Left lung (tissue), 10 donors: ENCODE measurements around the gene PTP4A1. TPM values are rescaled to one million over a fixed set of nuclear protein-coding genes. Genes with fewer than 3 reads are reported as not detected.

ENCODE experiments used
- ATAC-seq: fragments of 200-7000 bp; cut with Tn5 transposase; one replicate; pipeline ENCODE4 v1.9.1; 2020; ENCODE audit warnings: moderate library complexity
- DNase-seq, 4 donors: peaks; one replicate each; pipeline ENCODE4 v3.0.0-alpha.2; 2013 to 2020
- H3K27ac ChIP-seq, 2 donors: fragments of 200-600 bp; sonication (generic) in 1 of 2; one replicate each; pipeline versions ENCODE4 v1.5.0 to v1.8.0; 2020 to 2021
- H3K27me3 ChIP-seq, 2 donors: fragments of 200-600 bp; sonication (generic) in 1 of 2; one replicate each; pipeline versions ENCODE4 v1.5.0 to v1.8.0; 2020 to 2021
- H3K36me3 ChIP-seq, 2 donors: fragments of 200-600 bp; sonication (generic) in 1 of 2; one replicate each; pipeline versions ENCODE4 v1.5.0 to v1.8.0; 2020 to 2021
- H3K4me1 ChIP-seq, 2 donors: fragments of 200-600 bp; one replicate each; pipeline ENCODE4 v1.8.0; 2021
- H3K4me3 ChIP-seq, 2 donors: fragments of 200-600 bp; sonication (generic) in 1 of 2; one replicate each; pipeline versions ENCODE4 v1.5.0 to v1.8.0; 2020 to 2021; ENCODE audit warnings: mild to moderate bottlenecking in 1 of 2
- H3K9me3 ChIP-seq, 2 donors: fragments of 200-600 bp; sonication (generic) in 1 of 2; one replicate each; pipeline versions ENCODE4 v1.5.0 to v1.8.0; 2020 to 2021
- intact Hi-C, 2 donors: fragments of 100-400 bp; cut with DNase I; formaldehyde crosslinking; loops; one replicate each; pipeline versions ENCODE4 v1.11.2 to v1.14.2; 2022
- polyA plus RNA-seq, 6 donors: library from polyadenylated mRNA; unstranded; fragments of 120-200 nt; gene quantifications; one replicate each; pipeline ENCODE4 v1.2.1, GENCODE V29; 2013; ENCODE audit not compliant: insufficient read length in 6 of 6
- total RNA-seq, 2 donors: library from RNA; stranded (reverse); fragmentation: NEBNext Ultra II Directional; extraction: Animal tissue kit (Norgen Biotek cat#: 25700); gene quantifications; one replicate each; pipeline ENCODE4 v1.2.1, GENCODE V29; 2021
- TF ChIP-seq, protein P1 (sequence below), 2 donors: fragments of 200-600 bp; sonication (generic) in 1 of 2; IDR thresholded peaks; one replicate each; pipeline versions ENCODE4 v1.5.0 to v1.8.0; 2021; ENCODE audit warnings: antibody characterized with exemption in 2 of 2
- donor health status: DM: no; HTN: yes; CAD: no.
- donor health status: DM: no; HTN: no; CAD: no.

The PTP4A1 gene
- total and polyA plus RNA-seq, 8 donors: 68.6 to 119 (median 81.9) TPM

DNA sequence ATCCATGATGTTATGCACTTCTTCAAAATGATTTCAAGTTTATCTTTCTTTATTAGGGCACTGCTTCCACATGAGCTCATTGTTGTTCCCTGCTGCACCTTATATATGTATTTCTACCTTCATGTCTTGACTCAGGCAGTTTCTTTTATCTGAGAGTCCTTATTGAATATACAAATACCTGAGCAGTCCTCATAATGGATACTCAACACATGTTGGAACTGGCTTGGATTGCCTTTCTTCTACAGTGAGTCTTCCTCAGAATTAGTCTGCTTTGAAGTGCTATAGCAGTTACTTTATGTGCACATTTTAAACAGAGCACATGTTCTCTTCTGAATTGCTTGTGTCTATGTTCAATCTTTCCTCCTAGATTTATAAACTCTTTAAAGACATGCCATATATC is 45.3 kb upstream of the PTP4A1 start:
- peaks cover 0 to 9% of the 10 kb centered on the region in 2 donors for H3K4me1 ChIP-seq
- H3K27ac ChIP-seq: no peak overlapping the region
- no peaks in the 10 kb centered on the region for H3K36me3 ChIP-seq
- ATAC-seq (no peak), DNase-seq (no peak)
- intact Hi-C loops: no loop called here
- no peaks in the 10 kb centered on the region for H3K9me3 ChIP-seq
- H3K4me3 ChIP-seq: no peak overlapping the region
- TF ChIP-seq, protein P1, sequence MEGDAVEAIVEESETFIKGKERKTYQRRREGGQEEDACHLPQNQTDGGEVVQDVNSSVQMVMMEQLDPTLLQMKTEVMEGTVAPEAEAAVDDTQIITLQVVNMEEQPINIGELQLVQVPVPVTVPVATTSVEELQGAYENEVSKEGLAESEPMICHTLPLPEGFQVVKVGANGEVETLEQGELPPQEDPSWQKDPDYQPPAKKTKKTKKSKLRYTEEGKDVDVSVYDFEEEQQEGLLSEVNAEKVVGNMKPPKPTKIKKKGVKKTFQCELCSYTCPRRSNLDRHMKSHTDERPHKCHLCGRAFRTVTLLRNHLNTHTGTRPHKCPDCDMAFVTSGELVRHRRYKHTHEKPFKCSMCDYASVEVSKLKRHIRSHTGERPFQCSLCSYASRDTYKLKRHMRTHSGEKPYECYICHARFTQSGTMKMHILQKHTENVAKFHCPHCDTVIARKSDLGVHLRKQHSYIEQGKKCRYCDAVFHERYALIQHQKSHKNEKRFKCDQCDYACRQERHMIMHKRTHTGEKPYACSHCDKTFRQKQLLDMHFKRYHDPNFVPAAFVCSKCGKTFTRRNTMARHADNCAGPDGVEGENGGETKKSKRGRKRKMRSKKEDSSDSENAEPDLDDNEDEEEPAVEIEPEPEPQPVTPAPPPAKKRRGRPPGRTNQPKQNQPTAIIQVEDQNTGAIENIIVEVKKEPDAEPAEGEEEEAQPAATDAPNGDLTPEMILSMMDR (IDR thresholded peaks at IDR 0.05): no peak
- H3K27me3 ChIP-seq: no peaks in the 10 kb centered on the region

DNA sequence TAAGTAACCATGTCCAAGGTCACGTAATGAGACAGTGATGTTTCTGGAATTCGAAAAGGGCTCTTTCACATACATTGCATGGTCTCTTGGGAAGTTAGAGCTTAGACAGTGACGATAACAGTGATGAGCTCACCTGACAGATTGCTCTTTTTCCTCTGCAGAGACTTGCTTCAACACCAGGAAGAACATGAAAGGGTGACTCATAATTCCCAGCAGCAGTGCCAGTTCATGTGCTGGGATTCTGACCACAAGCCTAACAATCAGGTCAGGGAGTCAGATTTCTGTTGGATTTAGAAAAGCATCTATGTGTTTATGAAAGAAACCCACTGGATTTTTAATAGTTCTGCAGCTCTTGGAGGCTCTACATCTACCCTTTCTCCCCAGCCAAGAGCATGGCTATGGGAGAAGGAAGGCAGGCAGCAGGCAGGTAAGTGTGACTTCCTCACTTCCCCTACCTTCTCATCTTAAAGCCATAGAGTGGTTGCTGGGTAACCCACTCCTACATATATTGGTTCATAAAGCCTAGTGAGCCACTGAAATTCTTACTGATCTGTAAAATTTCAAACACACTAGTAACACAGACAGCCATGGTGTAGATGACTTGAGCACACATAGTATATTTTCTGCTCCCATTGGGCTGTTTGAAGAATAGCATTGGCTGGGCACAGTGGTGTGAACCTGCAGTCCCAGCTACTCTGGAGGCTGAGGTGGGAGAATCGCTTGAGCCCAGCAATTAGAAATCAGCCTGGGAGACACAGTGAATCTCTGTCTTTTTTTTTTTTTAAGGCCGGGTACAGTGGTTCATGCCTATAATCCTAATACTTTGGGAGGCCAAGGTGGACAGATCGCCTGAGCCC is 44.4 kb upstream of the PTP4A1 start:
- Histone ChIP-seq H3K4me3 (no peak overlapping the region), H3K27ac (peak overlapping the region in 1 of 2 donors; percentile 30), H3K36me3 (no peaks in the 10 kb centered on the region), H3K4me1 (peaks cover 0 to 9% of the 10 kb centered on the region in 2 donors), H3K27me3 (no peaks in the 10 kb centered on the region), H3K9me3 (no peaks in the 10 kb centered on the region)
- intact Hi-C loops: no loop called here
- DNase-seq (peak in 1 of 4 donors; percentile 74), ATAC-seq (peak; percentile 90)
- TF ChIP-seq, protein P1 (IDR thresholded peaks at IDR 0.05): no peak

DNA sequence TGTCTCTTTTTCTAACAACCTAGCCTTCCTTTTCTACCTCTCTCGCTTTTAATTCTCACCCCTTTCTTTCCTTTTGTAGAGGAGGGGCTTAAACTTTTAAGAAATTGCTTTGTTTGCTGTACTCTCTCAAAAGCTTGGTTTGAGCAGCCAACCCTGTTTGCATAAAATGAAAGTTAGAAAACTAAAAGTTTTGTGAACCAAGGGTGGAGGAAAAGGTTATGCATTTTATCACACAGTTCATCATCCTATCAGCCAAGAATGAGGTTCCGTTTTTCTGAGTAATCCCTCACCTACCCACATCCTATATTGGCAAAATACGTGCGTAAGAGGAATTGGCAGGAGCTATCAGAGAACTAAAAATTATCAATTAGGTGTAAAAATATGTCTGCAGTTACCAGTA is 42.8 kb upstream of the PTP4A1 start:
- intact Hi-C loops: no loop called here
- H3K4me3 ChIP-seq: no peak overlapping the region
- H3K4me1 ChIP-seq: peaks cover 0 to 9% of the 10 kb centered on the region in 2 donors
- H3K27ac ChIP-seq: no peak overlapping the region
- H3K9me3 ChIP-seq: no peaks in the 10 kb centered on the region
- ATAC-seq: no peak
- no peak for DNase-seq
- H3K36me3 ChIP-seq: no peaks in the 10 kb centered on the region
- TF ChIP-seq, protein P1 (IDR thresholded peaks at IDR 0.05): no peak
- H3K27me3 ChIP-seq: no peaks in the 10 kb centered on the region

DNA sequence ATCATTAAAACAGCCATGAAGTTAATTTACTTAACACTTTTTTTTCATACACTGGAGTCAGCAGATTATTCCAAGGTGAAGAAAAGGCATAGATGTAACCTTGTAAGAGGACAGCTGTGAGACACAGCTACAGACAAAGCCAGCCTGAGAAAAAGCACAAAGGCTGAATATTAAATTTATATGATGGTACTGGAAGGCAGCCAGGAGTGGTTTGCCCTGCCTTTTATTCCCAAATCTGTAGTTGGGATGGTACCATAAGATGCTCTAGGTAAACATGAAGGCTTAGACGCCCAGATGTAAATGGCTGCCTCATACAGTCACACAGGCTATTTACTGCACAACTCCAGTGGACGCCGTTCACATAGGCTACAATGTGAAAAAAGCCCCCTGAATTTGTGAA is 42.1 kb upstream of the PTP4A1 start:
- Histone ChIP-seq H3K36me3 (no peaks in the 10 kb centered on the region), H3K4me3 (no peak overlapping the region), H3K4me1 (peaks cover 0 to 9% of the 10 kb centered on the region in 2 donors), H3K27me3 (no peaks in the 10 kb centered on the region), H3K9me3 (no peaks in the 10 kb centered on the region), H3K27ac (no peak overlapping the region)
- intact Hi-C loops: no loop called here
- TF ChIP-seq, protein P1 (IDR thresholded peaks at IDR 0.05): no peak
- no peak for ATAC-seq
- DNase-seq: no peak

DNA sequence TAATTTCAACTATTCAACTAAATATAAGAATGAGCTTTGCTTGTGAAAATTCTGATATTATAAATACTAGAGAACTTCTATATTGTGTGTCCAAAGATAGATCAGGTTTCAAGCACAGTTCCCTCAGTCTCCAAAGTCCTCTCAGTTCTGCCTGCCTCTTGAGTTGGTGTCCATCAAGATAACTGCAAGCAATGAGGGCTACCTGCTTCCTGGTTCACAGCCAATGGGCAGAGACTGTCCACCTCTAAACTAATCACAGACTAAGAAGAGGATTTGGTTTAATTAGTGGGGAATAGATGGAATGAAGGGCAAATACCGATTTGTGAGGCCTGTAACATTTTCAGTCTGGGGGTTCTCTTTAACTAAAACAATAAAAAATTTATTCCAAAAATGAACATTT is 41.3 kb upstream of the PTP4A1 start:
- no peak for DNase-seq
- H3K27ac ChIP-seq: no peak overlapping the region
- no peaks in the 10 kb centered on the region for H3K9me3 ChIP-seq
- intact Hi-C loops: no loop called here
- H3K4me3 ChIP-seq: no peak overlapping the region
- TF ChIP-seq, protein P1 (IDR thresholded peaks at IDR 0.05): no peak
- H3K36me3 ChIP-seq: no peaks in the 10 kb centered on the region
- peaks cover 0 to 9% of the 10 kb centered on the region in 2 donors for H3K4me1 ChIP-seq
- no peaks in the 10 kb centered on the region for H3K27me3 ChIP-seq
- ATAC-seq: no peak
